ENCODE measurements around the gene MAP3K12.

- TF ChIP-seq EZH2 (IDR thresholded peaks at IDR 0.05; ENCODE audit: low read depth) (no peak), CTCF (conservative IDR thresholded peaks at IDR 0.05) (no peak)
Observed at GRCh38 chr12:53463802-53464560, 35.3 kb downstream of the MAP3K12 start.

Data from PC-9 (cell line).